Lung (tissue), 12 donors: Measurements from ENCODE around the gene NTSR2. TPM values are rescaled to one million over a fixed set of nuclear protein-coding genes. Genes with fewer than 3 reads are reported as not detected.

Experiments used
- ATAC-seq: fragments of 200-7000 bp; cut with Tn5 transposase; one replicate; pipeline ENCODE4 v1.9.1; 2020; ENCODE audit warnings: moderate number of reproducible peaks; ENCODE audit not compliant: insufficient read depth, low FRiP score
- DNase-seq, 3 donors: peaks; one replicate each; pipeline ENCODE4 v3.0.0-alpha.2; 2013 to 2017
- H3K27ac ChIP-seq, 2 donors: one replicate each; pipeline ENCODE4 v1.5.1; 2013; ENCODE audit warnings: mild to moderate bottlenecking in 2 of 2, moderate library complexity in 2 of 2, control low read depth in 1 of 2, inconsistent platforms in 1 of 2, low read depth in 1 of 2, low read length in 1 of 2
- H3K27me3 ChIP-seq, 3 donors: one replicate each; pipeline ENCODE4 v1.5.1; 2013; ENCODE audit warnings: low read length in 2 of 3; ENCODE audit not compliant: control insufficient read depth in 3 of 3, insufficient read depth in 3 of 3
- H3K36me3 ChIP-seq, 4 donors: one replicate each; pipeline ENCODE4 v1.5.1; 2013; ENCODE audit warnings: low read length in 4 of 4, mild to moderate bottlenecking in 1 of 4, moderate library complexity in 1 of 4; ENCODE audit not compliant: control insufficient read depth in 4 of 4, insufficient read depth in 4 of 4
- H3K4me1 ChIP-seq, 5 donors: one replicate each; pipeline ENCODE4 v1.5.1; 2013; ENCODE audit warnings: low read length in 5 of 5, mild to moderate bottlenecking in 2 of 5, moderate library complexity in 1 of 5; ENCODE audit not compliant: control insufficient read depth in 5 of 5, insufficient read depth in 5 of 5
- H3K4me3 ChIP-seq: one replicate; pipeline ENCODE4 v1.5.1; 2013; ENCODE audit warnings: mild to moderate bottlenecking, control low read depth, moderate library complexity
- H3K9ac ChIP-seq, 2 donors: one replicate each; pipeline ENCODE4 v1.5.1; 2013; ENCODE audit warnings: low read length in 2 of 2, control low read depth in 1 of 2; ENCODE audit not compliant: insufficient read depth in 1 of 2
- H3K9me3 ChIP-seq, 4 donors: one replicate each; pipeline ENCODE4 v1.5.1; 2013; ENCODE audit warnings: low read length in 3 of 4, mild to moderate bottlenecking in 1 of 4, moderate library complexity in 1 of 4; ENCODE audit not compliant: control insufficient read depth in 4 of 4, insufficient read depth in 3 of 4
- CTCF ChIP-seq: IDR thresholded peaks from 2 replicates; pipeline ENCODE4 v1.5.1; 2012; ENCODE audit warnings: mild to moderate bottlenecking; ENCODE audit errors: control extremely low read depth, extremely low read depth
- WGBS, 2 donors: extraction: QIAGEN DNeasy Blood & Tissue Kit; methylation state at CpG; one replicate each; pipeline ENCODE4 v1.1.7; 2013; 5-methylcytosine and 5-hydroxymethylcytosine counted together
- polyA plus RNA-seq, 2 donors: library from polyadenylated mRNA; stranded (reverse); fragments of 200-250 nt; gene quantifications; one replicate each; pipeline ENCODE4 v1.2.1, GENCODE V29; 2013
- total RNA-seq, 2 donors: library from RNA; depleted of rRNA in 1 of 2; stranded (reverse); fragments of >200 nt in 1 of 2; gene quantifications; one replicate each; pipeline ENCODE4 v1.2.1, GENCODE V29; 2014 to 2021
- donor health status: control.
- donor health status: control.
- donor health status: Bipolar disorder and iron deficiency.
- donor health status: healthy.
- donor health status: DM: yes; HTN: yes; CAD: no.

NTSR2 gene
- total and polyA plus RNA-seq, 4 donors: not detected

DNA sequence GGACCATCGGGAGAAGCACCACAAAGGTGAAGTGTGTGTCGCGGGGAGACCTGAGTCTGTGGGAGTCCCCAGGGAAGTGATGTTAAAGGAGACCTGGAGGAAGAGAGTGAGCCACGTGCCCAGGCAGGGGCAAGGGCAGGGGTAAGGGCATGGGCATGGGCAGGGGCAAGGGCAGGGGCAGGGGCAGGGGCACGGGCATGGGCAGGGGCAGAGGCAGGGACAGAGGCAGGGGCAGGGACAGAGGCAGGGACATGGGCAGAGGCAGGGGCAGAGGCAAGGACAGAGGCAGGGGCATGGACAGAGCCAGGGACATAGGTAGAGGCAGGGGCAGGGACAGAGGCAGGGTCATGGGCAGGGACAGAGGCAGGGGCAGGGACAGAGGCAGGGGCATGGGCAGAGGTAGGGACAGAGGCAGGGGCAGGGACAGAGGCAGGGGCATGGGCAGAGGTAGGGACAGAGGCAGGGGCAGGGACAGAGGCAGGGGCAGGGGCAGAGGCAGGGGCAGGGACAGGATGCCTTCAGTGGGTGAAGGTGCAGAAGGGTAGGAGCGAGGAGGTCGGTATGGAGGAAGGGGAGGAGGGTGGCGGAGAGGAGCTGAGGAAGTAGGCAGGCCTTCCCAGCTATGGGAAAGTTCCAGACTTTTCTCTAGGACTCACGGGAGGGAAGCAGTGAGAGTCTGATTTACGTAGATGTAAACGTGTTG lies 33.3 kb downstream of the NTSR2 start:
- Histone ChIP-seq H3K9ac (no peak overlapping the region), H3K27me3 (no peaks in the 10 kb centered on the region), H3K9me3 (peaks cover 0 to 2% (median 0%) of the 10 kb centered on the region in 4 donors), H3K4me3 (no peak overlapping the region), H3K4me1 (no peaks in the 10 kb centered on the region), H3K27ac (no peak overlapping the region), H3K36me3 (peaks cover 0 to 22% (median 0%) of the 10 kb centered on the region in 4 donors)
- DNase-seq (no peak), ATAC-seq (no peak)
- 83% methylated on average over 11 of the region's 11 CpGs for WGBS, 2 donors
- no peak for TF ChIP-seq CTCF

- H3K36me3 ChIP-seq: peaks cover 0 to 25% (median 0%) of the 10 kb centered on the region in 4 donors
- 94 to 95% methylated on average over 15 of the region's 15 CpGs for WGBS, 2 donors
- H3K9ac ChIP-seq: no peak overlapping the region
Observed at GRCh38 chr2:11635141-11635540, 34.9 kb downstream of the NTSR2 start.

GRCh38 chr2:11634584-11634983 lies 35.4 kb downstream of the NTSR2 start:
- H3K36me3 ChIP-seq: peaks cover 0 to 25% (median 0%) of the 10 kb centered on the region in 4 donors
- H3K27ac ChIP-seq: no peak overlapping the region
- 89 to 92% methylated on average over 15 of the region's 15 CpGs for WGBS, 2 donors
- H3K4me1 ChIP-seq: peaks cover 0 to 5% (median 0%) of the 10 kb centered on the region in 5 donors
- no peak overlapping the region for H3K4me3 ChIP-seq
- TF ChIP-seq CTCF: no peak
- ATAC-seq (no peak), DNase-seq (no peak)
- H3K9me3 ChIP-seq: peaks cover 0 to 2% (median 0%) of the 10 kb centered on the region in 4 donors
- no peak overlapping the region for H3K9ac ChIP-seq
- no peaks in the 10 kb centered on the region for H3K27me3 ChIP-seq

More at GRCh38 chr2:11635141-11635540, 34.9 kb downstream of the NTSR2 start:
- DNase-seq (no peak), ATAC-seq (no peak)
- peaks cover 0 to 2% (median 0%) of the 10 kb centered on the region in 4 donors for H3K9me3 ChIP-seq
- no peaks in the 10 kb centered on the region for H3K4me1 ChIP-seq
- H3K27ac ChIP-seq: no peak overlapping the region
- H3K27me3 ChIP-seq: no peaks in the 10 kb centered on the region
- no peak overlapping the region for H3K4me3 ChIP-seq
- no peak for TF ChIP-seq CTCF
